ENCODE results near the gene NUFIP2.

DNA sequence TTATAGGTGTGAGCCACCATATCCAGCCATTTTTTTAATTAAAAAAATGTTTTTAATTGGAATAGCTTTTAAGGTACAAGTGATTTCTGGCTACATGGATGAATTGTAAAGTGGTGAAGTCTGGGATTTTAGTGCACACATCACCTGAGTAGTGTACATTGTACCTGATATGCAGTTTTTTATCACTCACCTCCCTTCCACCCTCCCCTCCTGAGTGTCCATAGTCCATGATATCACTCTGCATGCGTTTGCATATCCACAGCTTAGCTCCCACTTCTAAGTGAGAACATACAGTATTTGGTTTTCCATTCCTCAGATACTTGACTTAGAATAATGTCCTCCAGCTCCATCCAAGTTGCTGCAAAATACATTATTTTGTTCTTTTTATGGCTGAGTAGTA lies 60.6 kb downstream of the NUFIP2 start:
- TF ChIP-seq, protein P1, sequence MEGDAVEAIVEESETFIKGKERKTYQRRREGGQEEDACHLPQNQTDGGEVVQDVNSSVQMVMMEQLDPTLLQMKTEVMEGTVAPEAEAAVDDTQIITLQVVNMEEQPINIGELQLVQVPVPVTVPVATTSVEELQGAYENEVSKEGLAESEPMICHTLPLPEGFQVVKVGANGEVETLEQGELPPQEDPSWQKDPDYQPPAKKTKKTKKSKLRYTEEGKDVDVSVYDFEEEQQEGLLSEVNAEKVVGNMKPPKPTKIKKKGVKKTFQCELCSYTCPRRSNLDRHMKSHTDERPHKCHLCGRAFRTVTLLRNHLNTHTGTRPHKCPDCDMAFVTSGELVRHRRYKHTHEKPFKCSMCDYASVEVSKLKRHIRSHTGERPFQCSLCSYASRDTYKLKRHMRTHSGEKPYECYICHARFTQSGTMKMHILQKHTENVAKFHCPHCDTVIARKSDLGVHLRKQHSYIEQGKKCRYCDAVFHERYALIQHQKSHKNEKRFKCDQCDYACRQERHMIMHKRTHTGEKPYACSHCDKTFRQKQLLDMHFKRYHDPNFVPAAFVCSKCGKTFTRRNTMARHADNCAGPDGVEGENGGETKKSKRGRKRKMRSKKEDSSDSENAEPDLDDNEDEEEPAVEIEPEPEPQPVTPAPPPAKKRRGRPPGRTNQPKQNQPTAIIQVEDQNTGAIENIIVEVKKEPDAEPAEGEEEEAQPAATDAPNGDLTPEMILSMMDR (IDR thresholded peaks at IDR 0.05; ENCODE audit: poor library complexity), result no peak
- no peak for TF ChIP-seq EZH2 (IDR thresholded peaks at IDR 0.05; ENCODE audit: borderline replicate concordance)
- TF ChIP-seq EZH2phosphoT487 (IDR thresholded peaks at IDR 0.05; ENCODE audit: low read depth, severe bottlenecking, unreplicated experiment), result no peak
